ENCODE data around the gene CST3.

GRCh38 chr20:23614163-23614562 is 23.6 kb downstream of the CST3 start:
- TF ChIP-seq, protein P1, sequence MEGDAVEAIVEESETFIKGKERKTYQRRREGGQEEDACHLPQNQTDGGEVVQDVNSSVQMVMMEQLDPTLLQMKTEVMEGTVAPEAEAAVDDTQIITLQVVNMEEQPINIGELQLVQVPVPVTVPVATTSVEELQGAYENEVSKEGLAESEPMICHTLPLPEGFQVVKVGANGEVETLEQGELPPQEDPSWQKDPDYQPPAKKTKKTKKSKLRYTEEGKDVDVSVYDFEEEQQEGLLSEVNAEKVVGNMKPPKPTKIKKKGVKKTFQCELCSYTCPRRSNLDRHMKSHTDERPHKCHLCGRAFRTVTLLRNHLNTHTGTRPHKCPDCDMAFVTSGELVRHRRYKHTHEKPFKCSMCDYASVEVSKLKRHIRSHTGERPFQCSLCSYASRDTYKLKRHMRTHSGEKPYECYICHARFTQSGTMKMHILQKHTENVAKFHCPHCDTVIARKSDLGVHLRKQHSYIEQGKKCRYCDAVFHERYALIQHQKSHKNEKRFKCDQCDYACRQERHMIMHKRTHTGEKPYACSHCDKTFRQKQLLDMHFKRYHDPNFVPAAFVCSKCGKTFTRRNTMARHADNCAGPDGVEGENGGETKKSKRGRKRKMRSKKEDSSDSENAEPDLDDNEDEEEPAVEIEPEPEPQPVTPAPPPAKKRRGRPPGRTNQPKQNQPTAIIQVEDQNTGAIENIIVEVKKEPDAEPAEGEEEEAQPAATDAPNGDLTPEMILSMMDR (IDR thresholded peaks at IDR 0.05 in 2 of 3, conservative IDR thresholded peaks at IDR 0.05 in 1 of 3; ENCODE audit: borderline replicate concordance in 1 of 3, insufficient read depth in 1 of 3, low read depth in 2 of 3, low read length in 2 of 3) = no peak
- TF ChIP-seq RAD21 (IDR thresholded peaks at IDR 0.05; ENCODE audit: low read depth) (no peak), ZFX (IDR thresholded peaks at IDR 0.05) (no peak), POLR2AphosphoS5 (IDR thresholded peaks at IDR 0.05; ENCODE audit: low read depth, low read length) (no peak), SP1 (IDR thresholded peaks at IDR 0.05; ENCODE audit: low read depth) (no peak), EZH2 (IDR thresholded peaks at IDR 0.05) (no peak)
- TF ChIP-seq, protein P2, sequence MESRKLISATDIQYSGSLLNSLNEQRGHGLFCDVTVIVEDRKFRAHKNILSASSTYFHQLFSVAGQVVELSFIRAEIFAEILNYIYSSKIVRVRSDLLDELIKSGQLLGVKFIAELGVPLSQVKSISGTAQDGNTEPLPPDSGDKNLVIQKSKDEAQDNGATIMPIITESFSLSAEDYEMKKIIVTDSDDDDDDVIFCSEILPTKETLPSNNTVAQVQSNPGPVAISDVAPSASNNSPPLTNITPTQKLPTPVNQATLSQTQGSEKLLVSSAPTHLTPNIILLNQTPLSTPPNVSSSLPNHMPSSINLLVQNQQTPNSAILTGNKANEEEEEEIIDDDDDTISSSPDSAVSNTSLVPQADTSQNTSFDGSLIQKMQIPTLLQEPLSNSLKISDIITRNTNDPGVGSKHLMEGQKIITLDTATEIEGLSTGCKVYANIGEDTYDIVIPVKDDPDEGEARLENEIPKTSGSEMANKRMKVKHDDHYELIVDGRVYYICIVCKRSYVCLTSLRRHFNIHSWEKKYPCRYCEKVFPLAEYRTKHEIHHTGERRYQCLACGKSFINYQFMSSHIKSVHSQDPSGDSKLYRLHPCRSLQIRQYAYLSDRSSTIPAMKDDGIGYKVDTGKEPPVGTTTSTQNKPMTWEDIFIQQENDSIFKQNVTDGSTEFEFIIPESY (IDR thresholded peaks at IDR 0.05; ENCODE audit: extremely low read depth, insufficient replicate concordance, low read length) = no peak

Data from HCT116 (cell line).